Smooth muscle cell (in vitro differentiated cells): ENCODE measurements around the gene SREBF2. TPM values are rescaled to one million over a fixed set of nuclear protein-coding genes. Genes with fewer than 3 reads are reported as not detected.

Source experiments
- DNase-seq: peaks from one replicate; lab custom pipeline; 2025; ENCODE audit not compliant: unreplicated experiment; lab: John Stamatoyannopoulos, UW
- H2AFZ ChIP-seq: fragments of 200-600 bp; sonication (generic); 2 replicates; pipeline ENCODE4 v1.6.0; 2016; ENCODE audit warnings: antibody characterized with exemption, low read depth, mild to moderate bottlenecking
- H3F3A ChIP-seq: fragments of 200-600 bp; sonication (generic); 2 replicates; pipeline ENCODE4 v1.6.0; 2017; ENCODE audit warnings: antibody characterized with exemption, low read depth
- H3K27ac ChIP-seq: fragments of 200-600 bp; sonication (generic); 2 replicates; pipeline ENCODE4 v1.5.1; 2016; ENCODE audit warnings: low read depth, mild to moderate bottlenecking
- H3K27me3 ChIP-seq: fragments of 200-600 bp; sonication (generic); 2 replicates; pipeline ENCODE4 v1.6.1; 2016; ENCODE audit warnings: low read depth, mild to moderate bottlenecking
- H3K36me3 ChIP-seq: fragments of 200-600 bp; sonication (generic); 2 replicates; pipeline ENCODE4 v1.5.1; 2016; ENCODE audit warnings: low read depth
- H3K4me1 ChIP-seq: fragments of 200-600 bp; sonication (generic); 2 replicates; pipeline ENCODE4 v1.5.1; 2016; ENCODE audit warnings: low read depth
- H3K4me2 ChIP-seq: fragments of 200-600 bp; sonication (generic); 2 replicates; pipeline ENCODE4 v1.6.0; 2016; ENCODE audit warnings: mild to moderate bottlenecking
- H3K4me3 ChIP-seq: fragments of 200-600 bp; sonication (generic); 2 replicates; pipeline ENCODE4 v1.5.1; 2016; ENCODE audit warnings: mild to moderate bottlenecking
- H3K79me2 ChIP-seq: fragments of 200-600 bp; sonication (generic); 2 replicates; pipeline ENCODE4 v1.6.0; 2016; ENCODE audit warnings: low read depth, mild to moderate bottlenecking
- H3K9ac ChIP-seq: fragments of 200-600 bp; sonication (generic); 2 replicates; pipeline ENCODE4 v1.6.0; 2016; ENCODE audit warnings: low read depth
- H3K9me3 ChIP-seq: fragments of 200-600 bp; sonication (generic); replicated peaks from 2 replicates; pipeline ENCODE4 v1.5.1; 2016; ENCODE audit warnings: low read depth
- H4K20me1 ChIP-seq: fragments of 200-600 bp; sonication (generic); 2 replicates; pipeline ENCODE4 v1.6.0; 2016; ENCODE audit warnings: low read depth
- WGBS: methylation state at CpG from one replicate; pipeline ENCODE4 v1.1.7; 2016; ENCODE audit warnings: low lambda C conversion rate; 5-methylcytosine and 5-hydroxymethylcytosine counted together
- polyA plus RNA-seq: library from polyadenylated mRNA; unstranded; fragments of >200 nt; fragmentation: Nextera tagmentation; extraction: Ambion mirVana; gene quantifications from 2 replicates; pipeline ENCODE4 v1.2.1, GENCODE V29; 2016
- total RNA-seq: library from RNA; depleted of rRNA; stranded (reverse); fragments of >200 nt; gene quantifications from 2 replicates; pipeline ENCODE4 v1.2.3, GENCODE V29; 2014
- TF ChIP-seq, protein P1 (sequence below): fragments of 200-600 bp; sonication (generic); IDR thresholded peaks from 2 replicates; pipeline ENCODE4 v1.5.1; 2017; ENCODE audit warnings: borderline replicate concordance, mild to moderate bottlenecking, antibody characterized with exemption; ENCODE audit not compliant: insufficient read depth, poor library complexity, severe bottlenecking

SREBF2 gene
- total and polyA plus RNA-seq, 2 experiments from 2014 or later: 62.9 to 78.2 TPM

DNA sequence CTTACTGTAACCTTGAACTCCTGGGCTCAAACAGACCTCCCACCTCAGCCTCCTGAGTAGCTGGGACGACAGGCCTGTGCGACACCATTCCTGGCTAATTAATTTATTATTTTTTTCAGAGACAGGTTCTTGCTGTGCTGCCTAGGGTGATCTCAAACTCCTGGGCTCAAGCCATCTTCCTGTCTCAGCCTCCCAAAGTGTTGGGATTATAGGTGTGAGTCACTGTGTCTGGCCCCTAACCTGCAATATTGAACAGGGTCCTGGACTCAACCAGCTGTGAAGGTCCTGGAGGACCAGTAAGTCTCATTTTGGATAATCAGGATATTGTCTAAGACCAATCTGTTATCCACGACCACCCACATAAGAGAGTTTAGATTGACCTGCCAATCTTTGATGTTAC, 17.2 kb upstream of the SREBF2 start:
- no peak for DNase-seq
- WGBS: 89% methylated on average over 3 of the region's 3 CpGs
- H3K9ac ChIP-seq: no peak overlapping the region
- H3K4me2 ChIP-seq: no peak overlapping the region
- no peaks in the 10 kb centered on the region for H4K20me1 ChIP-seq
- H3K36me3 ChIP-seq: no peaks in the 10 kb centered on the region
- H3K79me2 ChIP-seq: no peaks in the 10 kb centered on the region
- H3K27ac ChIP-seq: no peak overlapping the region
- no peaks in the 10 kb centered on the region for H3K4me1 ChIP-seq
- H3K4me3 ChIP-seq: no peak overlapping the region
- no peak overlapping the region for H2AFZ ChIP-seq
- no peaks in the 10 kb centered on the region for H3F3A ChIP-seq
- no peaks in the 10 kb centered on the region for H3K9me3 ChIP-seq
- no peaks in the 10 kb centered on the region for H3K27me3 ChIP-seq
- TF ChIP-seq, protein P1, sequence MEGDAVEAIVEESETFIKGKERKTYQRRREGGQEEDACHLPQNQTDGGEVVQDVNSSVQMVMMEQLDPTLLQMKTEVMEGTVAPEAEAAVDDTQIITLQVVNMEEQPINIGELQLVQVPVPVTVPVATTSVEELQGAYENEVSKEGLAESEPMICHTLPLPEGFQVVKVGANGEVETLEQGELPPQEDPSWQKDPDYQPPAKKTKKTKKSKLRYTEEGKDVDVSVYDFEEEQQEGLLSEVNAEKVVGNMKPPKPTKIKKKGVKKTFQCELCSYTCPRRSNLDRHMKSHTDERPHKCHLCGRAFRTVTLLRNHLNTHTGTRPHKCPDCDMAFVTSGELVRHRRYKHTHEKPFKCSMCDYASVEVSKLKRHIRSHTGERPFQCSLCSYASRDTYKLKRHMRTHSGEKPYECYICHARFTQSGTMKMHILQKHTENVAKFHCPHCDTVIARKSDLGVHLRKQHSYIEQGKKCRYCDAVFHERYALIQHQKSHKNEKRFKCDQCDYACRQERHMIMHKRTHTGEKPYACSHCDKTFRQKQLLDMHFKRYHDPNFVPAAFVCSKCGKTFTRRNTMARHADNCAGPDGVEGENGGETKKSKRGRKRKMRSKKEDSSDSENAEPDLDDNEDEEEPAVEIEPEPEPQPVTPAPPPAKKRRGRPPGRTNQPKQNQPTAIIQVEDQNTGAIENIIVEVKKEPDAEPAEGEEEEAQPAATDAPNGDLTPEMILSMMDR: no peak

DNA sequence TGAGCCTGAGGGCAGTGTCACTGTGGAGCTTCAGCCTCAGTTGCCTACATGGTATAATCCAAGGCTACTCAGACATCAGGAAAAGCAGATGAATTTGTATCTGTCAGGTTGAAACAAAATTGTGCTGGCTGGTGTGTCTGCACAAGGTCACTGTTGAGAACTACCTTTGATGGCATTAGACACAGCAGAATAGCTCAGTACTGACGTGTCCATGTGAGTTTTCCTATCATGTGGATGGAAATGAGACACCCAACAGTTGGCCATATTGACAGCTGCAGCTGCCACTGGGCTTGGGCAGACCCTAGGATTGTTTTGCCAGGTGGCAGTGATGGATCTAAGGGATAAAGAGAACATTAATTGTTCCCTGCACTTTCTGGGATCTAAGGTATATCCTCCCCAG, 16.7 kb upstream of the SREBF2 start:
- Histone ChIP-seq H3K27me3 (no peaks in the 10 kb centered on the region), H3K4me2 (no peak overlapping the region), H3K27ac (no peak overlapping the region), H3K9me3 (no peaks in the 10 kb centered on the region), H3F3A (no peaks in the 10 kb centered on the region), H3K9ac (no peak overlapping the region), H3K4me3 (no peak overlapping the region), H2AFZ (no peak overlapping the region), H3K36me3 (no peaks in the 10 kb centered on the region), H3K4me1 (no peaks in the 10 kb centered on the region), H4K20me1 (no peaks in the 10 kb centered on the region), H3K79me2 (no peaks in the 10 kb centered on the region)
- DNase-seq: no peak
- TF ChIP-seq, protein P1: no peak
- 94% methylated on average over 1 of the region's 1 CpG for WGBS

DNA sequence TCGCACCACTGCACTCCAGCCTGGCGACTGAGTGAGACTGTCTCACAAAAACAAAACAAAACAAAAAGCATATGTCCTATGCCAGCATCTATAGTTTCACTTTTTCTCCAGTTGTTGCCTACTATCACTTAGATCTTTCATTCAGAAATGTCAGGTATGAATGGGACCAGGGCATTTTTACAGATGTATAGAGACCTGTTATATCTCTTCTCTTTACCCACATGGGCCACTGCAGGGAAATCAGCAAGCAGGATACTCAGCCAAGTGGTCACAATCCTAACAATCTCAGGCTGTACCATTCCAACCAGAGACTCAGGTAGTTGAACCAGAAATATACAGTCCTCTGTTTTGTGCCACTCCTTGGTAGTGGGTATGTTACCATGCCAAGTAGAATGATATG, 16.0 kb upstream of the SREBF2 start:
- DNase-seq: no peak
- no peaks in the 10 kb centered on the region for H3K4me1 ChIP-seq
- no peak overlapping the region for H3K9ac ChIP-seq
- no peaks in the 10 kb centered on the region for H3K27me3 ChIP-seq
- no peak overlapping the region for H3K4me3 ChIP-seq
- no peaks in the 10 kb centered on the region for H3F3A ChIP-seq
- no peaks in the 10 kb centered on the region for H3K36me3 ChIP-seq
- no peak overlapping the region for H3K4me2 ChIP-seq
- H3K79me2 ChIP-seq: no peaks in the 10 kb centered on the region
- H3K27ac ChIP-seq: no peak overlapping the region
- no peaks in the 10 kb centered on the region for H4K20me1 ChIP-seq
- no peaks in the 10 kb centered on the region for H3K9me3 ChIP-seq
- TF ChIP-seq, protein P1: no peak
- 96% methylated on average over 2 of the region's 2 CpGs for WGBS
- H2AFZ ChIP-seq: no peak overlapping the region

DNA sequence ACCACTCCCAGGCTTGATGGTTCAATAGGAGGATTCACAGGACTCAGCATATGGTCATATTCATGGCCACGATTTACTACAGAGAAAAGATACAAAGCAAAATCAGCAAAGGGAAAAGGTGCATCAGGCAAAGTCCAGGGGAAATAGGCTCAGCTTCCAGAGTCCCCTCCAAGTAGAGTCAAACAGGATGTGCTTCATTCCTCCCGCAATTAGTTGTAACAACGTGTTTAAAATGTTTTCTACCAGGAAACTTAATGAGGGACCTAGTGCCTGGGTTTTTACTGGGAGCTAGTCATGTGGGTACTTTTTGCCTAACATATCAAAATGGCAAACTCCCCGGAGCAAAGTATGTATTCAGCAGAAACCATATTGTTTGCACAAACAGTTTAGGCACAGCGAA, 14.9 kb upstream of the SREBF2 start:
- no peaks in the 10 kb centered on the region for H3F3A ChIP-seq
- no peak overlapping the region for H3K4me2 ChIP-seq
- no peak for DNase-seq
- no peaks in the 10 kb centered on the region for H3K79me2 ChIP-seq
- WGBS: 81% methylated on average over 5 of the region's 5 CpGs
- H3K36me3 ChIP-seq: no peaks in the 10 kb centered on the region
- no peak overlapping the region for H2AFZ ChIP-seq
- H3K9me3 ChIP-seq: no peaks in the 10 kb centered on the region
- TF ChIP-seq, protein P1: no peak
- no peaks in the 10 kb centered on the region for H4K20me1 ChIP-seq
- H3K9ac ChIP-seq: no peak overlapping the region
- H3K27me3 ChIP-seq: no peaks in the 10 kb centered on the region
- H3K4me3 ChIP-seq: no peak overlapping the region
- H3K4me1 ChIP-seq: no peaks in the 10 kb centered on the region
- H3K27ac ChIP-seq: no peak overlapping the region
